NT2/D1 (cell line): ENCODE measurements around the gene KRCC1.

ENCODE experiments used
- DNase-seq: peaks from one replicate; pipeline ENCODE4 v3.0.0-alpha.2; 2011; ENCODE audit warnings: low read depth, low spot score
- H3K27me3 ChIP-seq: 2 replicates; pipeline ENCODE4 v1.6.0; 2011; ENCODE audit warnings: mild to moderate bottlenecking; ENCODE audit not compliant: insufficient read length, insufficient read depth
- H3K36me3 ChIP-seq: 2 replicates; pipeline ENCODE4 v1.6.1; 2011; ENCODE audit warnings: mild to moderate bottlenecking, low read length, mixed read lengths; ENCODE audit not compliant: insufficient read depth, insufficient read length
- H3K4me1 ChIP-seq: 2 replicates; pipeline ENCODE4 v1.5.1; 2011; ENCODE audit not compliant: insufficient read depth, insufficient read length
- H3K4me3 ChIP-seq: 2 replicates; pipeline ENCODE4 v1.5.1; 2011; ENCODE audit warnings: low read depth; ENCODE audit not compliant: insufficient read length
- H3K9ac ChIP-seq: 2 replicates; pipeline ENCODE4 v1.6.0; 2011; ENCODE audit warnings: low read depth; ENCODE audit not compliant: insufficient read length
- H3K9me3 ChIP-seq: 2 replicates; pipeline ENCODE4 v1.5.1; 2011; ENCODE audit warnings: mild to moderate bottlenecking, low read length; ENCODE audit not compliant: insufficient read depth
- SUZ12 ChIP-seq: IDR thresholded peaks from 2 replicates; pipeline ENCODE4 v1.6.1; 2011; ENCODE audit not compliant: insufficient read length, insufficient read depth; ENCODE audit errors: extremely low read depth
- YY1 ChIP-seq: IDR thresholded peaks from 2 replicates; pipeline ENCODE4 v1.6.1; 2011; ENCODE audit not compliant: insufficient read length, insufficient read depth
- ZNF274 ChIP-seq: IDR thresholded peaks from 2 replicates; pipeline ENCODE4 v1.6.1; 2011; ENCODE audit warnings: mild to moderate bottlenecking, low read depth, low read length

The KRCC1 gene

GRCh38 chr2:88038263-88039105, 17.1 kb downstream of the KRCC1 start:
- TF ChIP-seq ZNF274 (no peak), YY1 (no peak), SUZ12 (no peak)
- DNase-seq = no peak
- Histone ChIP-seq H3K36me3 (peaks cover 30% of the 10 kb centered on the region), H3K4me3 (no peak overlapping the region), H3K9me3 (no peaks in the 10 kb centered on the region), H3K9ac (no peak overlapping the region), H3K27me3 (no peaks in the 10 kb centered on the region), H3K4me1 (no peaks in the 10 kb centered on the region)

- TF ChIP-seq YY1 (no peak), ZNF274 (no peak), SUZ12 (no peak)
- Histone ChIP-seq H3K27me3 (no peaks in the 10 kb centered on the region), H3K36me3 (peaks cover 42% of the 10 kb centered on the region), H3K9ac (no peak overlapping the region), H3K4me1 (no peaks in the 10 kb centered on the region), H3K4me3 (no peak overlapping the region), H3K9me3 (no peaks in the 10 kb centered on the region)
- DNase-seq = no peak
These were observed 19.0 kb downstream of the KRCC1 start for GRCh38 chr2:88036606-88037005.

- no peak for TF ChIP-seq YY1
- no peak for TF ChIP-seq ZNF274
- TF ChIP-seq SUZ12 = no peak
These were observed 19.4 kb downstream of the KRCC1 start for GRCh38 chr2:88036182-88036581.

GRCh38 chr2:88032070-88032702, 23.4 kb downstream of the KRCC1 start:
- TF ChIP-seq YY1 (no peak), SUZ12 (no peak), ZNF274 (no peak)
- no peak overlapping the region for H3K9ac ChIP-seq
- no peak for DNase-seq
- no peaks in the 10 kb centered on the region for H3K27me3 ChIP-seq
- H3K36me3 ChIP-seq = peaks cover 50% of the 10 kb centered on the region
- no peaks in the 10 kb centered on the region for H3K4me1 ChIP-seq
- H3K9me3 ChIP-seq = no peaks in the 10 kb centered on the region
- no peak overlapping the region for H3K4me3 ChIP-seq

More at GRCh38 chr2:88036182-88036581, 19.4 kb downstream of the KRCC1 start:
- no peak for DNase-seq
- Histone ChIP-seq H3K4me3 (no peak overlapping the region), H3K4me1 (no peaks in the 10 kb centered on the region), H3K36me3 (peaks cover 42% of the 10 kb centered on the region), H3K27me3 (no peaks in the 10 kb centered on the region), H3K9me3 (no peaks in the 10 kb centered on the region), H3K9ac (no peak overlapping the region)

- no peaks in the 10 kb centered on the region for H3K27me3 ChIP-seq
- DNase-seq = no peak
- no peak overlapping the region for H3K9ac ChIP-seq
- no peak for TF ChIP-seq SUZ12
- TF ChIP-seq ZNF274 = no peak
- no peaks in the 10 kb centered on the region for H3K9me3 ChIP-seq
- peaks cover 26% of the 10 kb centered on the region for H3K36me3 ChIP-seq
- H3K4me1 ChIP-seq = no peaks in the 10 kb centered on the region
- no peak overlapping the region for H3K4me3 ChIP-seq
These were observed 26.7 kb downstream of the KRCC1 start for GRCh38 chr2:88028931-88029330.

GRCh38 chr2:88027697-88028389, 27.7 kb downstream of the KRCC1 start:
- Histone ChIP-seq H3K36me3 (peaks cover 20% of the 10 kb centered on the region), H3K9ac (no peak overlapping the region), H3K4me3 (no peak overlapping the region), H3K27me3 (no peaks in the 10 kb centered on the region), H3K4me1 (no peaks in the 10 kb centered on the region), H3K9me3 (no peaks in the 10 kb centered on the region)
- TF ChIP-seq YY1 (no peak), SUZ12 (no peak), ZNF274 (no peak)
- DNase-seq = no peak

- Histone ChIP-seq H3K36me3 (peaks cover 11% of the 10 kb centered on the region), H3K9me3 (peaks cover under 1% of the 10 kb centered on the region; the same call in 1 of the 2 replicates), H3K9ac (no peak overlapping the region), H3K27me3 (no peaks in the 10 kb centered on the region), H3K4me3 (no peak overlapping the region), H3K4me1 (no peaks in the 10 kb centered on the region)
- peak; percentile 93 for DNase-seq
- no peak for TF ChIP-seq SUZ12
- TF ChIP-seq ZNF274 = no peak
- TF ChIP-seq YY1 = peak; percentile 28
These were observed 31.1 kb downstream of the KRCC1 start for GRCh38 chr2:88024509-88024908.
